DMS153 (cell line): ENCODE results near the gene PUM2.

ENCODE experiments used
- DNase-seq: peaks from one replicate; lab custom pipeline; 2025; lab: John Stamatoyannopoulos, UW

Gene PUM2

GRCh38 chr2:20200697-20201555 lies 149.7 kb downstream of the PUM2 start:
- no peak for DNase-seq

DNA sequence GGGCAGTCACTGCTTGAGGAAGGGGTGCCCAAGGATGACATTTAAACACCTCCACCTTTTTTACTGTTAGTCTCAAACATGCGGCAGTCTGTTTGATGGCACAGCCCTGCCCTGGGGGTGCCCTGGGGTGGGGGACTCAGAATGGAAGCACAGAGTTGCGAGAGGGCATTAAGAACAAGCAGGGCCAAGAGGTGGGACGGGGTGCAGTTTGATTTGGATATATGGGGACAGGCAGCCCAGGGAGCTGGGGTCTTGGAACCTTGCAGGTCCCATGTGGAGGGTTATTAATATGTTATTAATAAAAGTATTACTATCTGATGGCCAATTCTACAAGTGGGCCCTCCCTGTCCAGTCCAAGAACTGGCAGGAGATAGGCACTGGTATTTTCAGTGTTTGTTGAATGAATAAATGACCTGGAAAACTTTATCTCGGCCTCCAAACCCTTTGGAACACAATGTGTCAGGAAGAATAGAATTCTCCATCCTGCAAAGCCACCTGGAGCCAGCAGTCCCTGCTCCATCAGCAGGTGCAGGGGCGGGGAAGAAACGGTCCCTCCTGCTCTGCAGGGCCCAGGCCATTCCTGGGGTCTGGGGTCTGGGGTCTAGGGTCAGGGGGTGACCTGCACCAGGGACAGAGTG lies 150.9 kb downstream of the PUM2 start:
- no peak for DNase-seq

GRCh38 chr2:20198796-20199632 lies 151.6 kb downstream of the PUM2 start:
- no peak for DNase-seq
